HG03175 (cell line): ENCODE measurements around the gene COL20A1.

ENCODE experiments used
- ATAC-seq: cut with Tn5 transposase; IDR thresholded peaks from one replicate; pipeline ENCODE4 v1.9.1; 2021; ENCODE audit warnings: mild to moderate bottlenecking, moderate library complexity; ENCODE audit not compliant: unreplicated experiment

COL20A1 gene

DNA sequence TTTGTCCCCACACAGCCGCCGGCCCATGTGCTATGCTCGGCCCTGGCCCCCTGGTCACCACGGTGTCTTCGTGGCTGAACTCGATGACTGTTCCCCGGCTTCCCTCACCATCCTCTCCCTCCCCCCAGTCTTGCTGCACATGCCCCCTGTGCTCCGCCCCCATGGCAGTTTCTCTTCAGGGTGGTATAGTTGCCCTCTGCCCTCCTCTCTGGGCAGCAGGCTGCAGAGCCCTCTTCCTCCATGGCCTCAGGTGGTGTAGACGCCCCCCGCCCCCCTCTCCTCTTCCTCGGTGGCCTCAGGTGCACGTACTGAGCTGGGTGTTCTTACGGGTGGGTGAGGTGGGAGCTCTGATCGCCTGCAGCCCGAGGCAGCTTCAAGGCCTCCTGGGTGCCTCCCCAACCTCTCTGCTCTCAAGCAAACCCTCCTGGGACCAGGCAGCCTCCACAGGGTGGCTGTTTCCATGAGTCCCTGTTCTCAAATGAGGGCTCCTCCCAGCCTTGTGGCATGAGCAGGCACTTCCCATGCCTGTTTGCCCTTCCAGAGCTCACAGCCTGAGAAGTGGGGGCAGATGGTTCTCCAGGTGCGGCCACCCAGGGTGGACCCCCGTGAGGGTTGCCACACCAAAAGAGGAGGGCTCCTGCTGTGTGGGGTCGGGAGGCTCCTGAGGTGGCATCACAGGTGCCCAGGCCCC, 24.8 kb downstream of the COL20A1 start:
- ATAC-seq = no peak

DNA sequence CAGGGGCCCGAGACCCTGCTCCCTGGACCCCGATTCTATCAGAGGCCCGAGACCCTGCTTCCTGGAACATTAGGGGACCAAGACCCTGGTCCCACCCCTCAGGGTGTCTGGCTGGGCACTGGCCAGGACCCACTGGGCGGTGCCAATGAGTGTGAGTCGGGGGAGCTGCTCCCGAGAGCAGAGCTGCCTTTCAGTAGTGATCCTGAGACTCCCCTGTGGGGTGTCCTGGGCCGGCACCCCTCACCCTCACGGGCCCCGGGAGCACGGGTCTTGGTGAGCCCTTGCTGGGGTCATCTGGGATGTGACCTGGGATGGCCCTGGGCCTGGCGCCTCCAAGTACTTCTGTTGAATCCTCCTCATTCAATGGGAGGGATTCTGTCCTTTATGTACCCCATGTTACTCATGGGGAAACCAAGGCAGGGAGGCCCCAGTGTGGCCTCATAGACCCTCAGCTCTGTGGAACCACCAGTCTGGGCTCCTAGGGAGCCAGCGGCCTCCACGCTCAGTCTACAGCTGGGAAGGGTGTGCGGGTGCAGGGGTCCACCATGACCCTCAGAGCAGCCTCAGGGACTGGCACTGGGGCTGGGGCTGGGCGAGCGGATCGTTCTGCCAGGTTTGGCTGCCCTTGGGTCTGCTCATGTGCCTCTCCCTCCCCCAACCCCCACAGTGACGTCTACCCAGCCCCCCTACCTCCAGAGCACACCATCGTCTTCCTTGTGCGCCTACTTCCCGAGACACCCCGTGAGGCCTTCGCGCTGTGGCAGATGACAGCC, 25.6 kb downstream of the COL20A1 start:
- no peak for ATAC-seq

DNA sequence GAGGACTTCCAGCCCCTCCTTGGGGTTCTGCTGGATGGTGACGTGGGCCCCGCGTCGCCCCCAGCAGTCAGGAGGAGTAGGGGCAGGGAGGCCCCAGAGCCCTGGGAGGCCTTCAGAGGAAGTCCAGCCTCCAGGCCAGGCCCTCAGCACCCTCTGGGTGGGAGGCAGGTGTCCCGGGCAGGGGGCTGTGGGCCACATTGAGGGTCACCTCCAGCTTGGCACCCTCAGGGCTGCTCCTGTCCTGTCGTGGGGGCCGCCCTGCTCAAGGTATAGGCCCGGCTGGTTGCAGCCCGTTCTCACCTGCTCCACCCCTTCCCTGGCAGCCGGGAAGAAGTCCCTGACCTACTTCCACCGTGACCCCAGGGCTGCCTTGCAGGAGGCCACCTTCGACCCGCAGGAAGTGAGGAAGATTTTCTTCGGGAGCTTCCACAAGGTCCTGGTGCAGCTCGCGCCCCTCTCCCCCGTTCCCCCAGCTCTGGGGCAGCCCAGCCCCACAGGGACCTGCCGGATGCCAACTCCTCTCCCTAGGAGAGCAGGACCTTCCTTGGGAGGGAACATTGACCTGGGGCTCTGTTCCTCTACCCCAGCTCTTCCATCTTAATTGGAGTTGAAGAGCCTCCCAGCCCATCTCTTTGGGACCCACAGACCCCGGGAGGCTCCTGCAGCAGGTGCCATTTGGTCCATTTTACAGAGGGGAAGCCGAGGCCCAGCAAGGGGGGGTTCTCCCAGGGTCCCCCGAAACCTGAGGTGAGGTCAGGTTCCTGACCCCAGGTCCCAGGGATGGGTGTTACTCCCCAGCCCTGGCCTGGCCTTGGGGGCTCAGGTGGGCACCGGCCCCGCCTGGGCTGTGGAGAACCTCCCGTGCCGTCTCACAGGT, 26.4 kb downstream of the COL20A1 start:
- no peak for ATAC-seq

DNA sequence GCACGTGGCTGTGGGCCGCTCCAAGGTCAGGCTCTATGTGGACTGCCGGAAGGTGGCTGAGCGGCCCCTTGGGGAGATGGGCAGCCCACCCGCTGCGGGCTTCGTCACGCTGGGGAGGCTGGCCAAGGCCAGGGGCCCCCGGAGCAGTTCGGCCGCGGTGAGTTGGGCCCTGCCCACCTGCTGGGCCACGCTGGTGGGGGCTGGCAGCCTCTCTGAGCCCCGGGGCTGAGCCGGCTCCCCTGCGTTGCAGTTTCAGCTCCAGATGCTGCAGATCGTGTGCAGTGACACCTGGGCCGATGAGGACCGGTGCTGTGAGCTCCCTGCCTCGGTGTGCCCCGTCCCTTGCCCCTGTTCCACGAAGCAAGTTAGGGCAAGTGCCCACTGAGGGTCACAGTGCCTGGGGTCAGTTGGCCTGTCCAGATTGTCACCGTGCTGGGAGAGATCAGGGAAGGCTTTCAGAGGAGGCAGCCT, 27.1 kb downstream of the COL20A1 start:
- ATAC-seq = no peak

DNA sequence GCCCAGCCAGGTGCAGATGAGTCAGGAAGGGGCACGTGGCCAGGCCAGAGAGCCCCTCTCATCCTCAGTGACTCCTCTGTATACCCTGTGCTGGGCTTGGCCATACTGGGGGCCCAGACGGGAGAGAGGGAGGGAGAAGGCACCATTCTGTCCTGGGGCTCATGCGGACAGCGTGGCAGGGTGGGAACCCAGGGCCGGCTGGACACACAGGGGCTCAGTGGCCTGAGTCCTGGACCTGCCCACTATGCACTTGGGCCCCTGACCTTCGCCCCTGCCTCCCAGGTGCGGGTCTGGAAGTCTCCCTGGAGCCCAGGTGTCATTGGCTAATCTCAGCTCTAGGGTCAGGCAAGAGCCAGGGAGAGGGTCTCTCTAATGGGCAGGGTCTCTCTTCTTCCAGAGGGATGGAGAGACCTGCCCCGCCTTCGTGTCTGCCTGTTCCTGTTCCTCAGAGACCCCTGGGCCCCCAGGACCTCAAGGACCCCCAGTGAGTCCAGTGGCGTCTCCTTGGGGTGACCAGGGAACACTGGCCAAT, 27.7 kb downstream of the COL20A1 start:
- ATAC-seq = no peak

DNA sequence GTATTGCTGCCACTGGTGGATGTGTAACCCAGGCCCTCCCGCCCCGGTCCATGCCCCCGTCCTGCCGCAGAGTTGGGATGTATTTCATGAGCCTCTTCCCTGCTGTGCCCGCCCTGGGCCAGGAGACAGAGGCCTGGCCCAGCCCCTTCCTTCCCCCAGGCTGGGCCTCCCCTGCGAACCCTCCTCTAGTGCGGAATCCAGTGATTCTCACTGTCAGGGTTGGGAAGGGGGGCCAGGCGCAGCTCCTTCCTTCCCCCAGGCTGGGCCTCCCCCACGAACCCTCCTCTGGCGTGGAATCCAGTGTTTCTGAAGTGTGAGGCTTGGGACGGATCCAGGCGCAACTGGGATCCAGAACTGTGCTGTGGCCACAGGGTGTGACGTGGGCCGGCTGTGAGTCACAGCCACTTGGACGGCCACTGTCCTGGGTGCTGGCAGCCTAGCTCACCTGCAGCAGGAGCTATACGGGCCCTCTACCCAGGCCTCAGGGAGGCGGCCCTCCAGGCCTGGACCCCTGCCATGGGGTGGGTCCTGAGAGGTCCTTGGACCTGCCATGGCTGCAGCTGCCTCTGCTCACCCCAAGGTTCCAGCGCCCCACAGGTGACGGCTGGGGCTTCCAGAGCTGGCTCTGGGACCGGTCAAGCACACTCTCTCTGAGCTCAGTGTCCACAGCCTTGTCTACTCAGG, 28.3 kb downstream of the COL20A1 start:
- no peak for ATAC-seq

DNA sequence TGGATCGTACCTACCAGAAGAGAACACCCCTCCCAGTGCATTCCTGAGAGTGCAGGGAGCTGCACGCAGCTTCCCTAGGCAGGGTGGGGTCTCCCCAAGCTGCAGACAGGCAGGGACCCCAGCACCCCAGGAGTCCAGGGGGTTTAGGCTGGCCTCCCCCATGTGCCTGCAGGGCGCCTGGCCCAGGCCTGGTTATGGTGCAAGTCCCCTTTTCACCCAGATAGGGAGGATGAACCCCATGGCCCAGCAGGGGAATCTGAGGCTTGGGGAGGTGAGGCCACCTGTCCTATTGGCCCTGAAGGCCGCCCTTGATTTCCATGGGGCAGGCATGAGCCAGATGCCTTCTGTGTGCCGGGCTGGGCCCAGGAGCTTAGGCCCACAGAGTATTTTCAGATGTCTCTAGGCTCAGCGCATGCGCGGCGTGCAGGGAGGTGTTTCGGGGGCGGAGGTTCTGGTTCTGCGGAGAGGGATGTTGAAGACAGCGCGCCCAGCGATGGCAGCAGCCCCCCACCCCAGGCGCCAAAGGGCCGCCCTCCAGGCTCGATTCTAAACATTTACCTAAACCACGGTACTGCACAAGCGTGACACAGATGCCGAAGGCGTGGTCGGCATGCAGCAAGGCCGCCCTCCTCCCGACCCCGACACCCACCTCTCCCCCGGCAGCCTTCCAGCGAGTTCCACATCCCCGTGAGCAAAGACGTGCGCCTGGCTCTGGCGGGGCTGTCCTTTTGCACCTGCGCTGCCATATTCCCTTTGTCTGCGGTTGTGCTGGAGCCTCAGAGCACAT, 29.4 kb downstream of the COL20A1 start:
- no peak for ATAC-seq

DNA sequence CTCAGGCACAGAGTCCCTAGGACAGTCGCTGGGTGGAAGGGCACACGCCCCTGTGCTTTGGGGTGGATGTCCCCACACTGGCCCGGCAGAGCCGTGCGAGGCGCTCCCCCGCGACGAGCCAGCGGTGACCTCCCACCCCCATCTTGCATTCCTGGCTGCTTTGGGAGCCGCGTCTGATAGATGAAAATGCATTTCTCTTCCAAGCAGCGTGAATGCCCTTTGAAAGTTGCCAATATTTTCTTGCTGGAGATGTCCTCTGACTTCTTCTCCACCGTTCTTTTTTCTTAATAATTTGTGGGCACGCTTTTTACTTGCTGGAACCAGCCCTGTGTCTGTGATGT, 29.9 kb downstream of the COL20A1 start:
- ATAC-seq = no peak

DNA sequence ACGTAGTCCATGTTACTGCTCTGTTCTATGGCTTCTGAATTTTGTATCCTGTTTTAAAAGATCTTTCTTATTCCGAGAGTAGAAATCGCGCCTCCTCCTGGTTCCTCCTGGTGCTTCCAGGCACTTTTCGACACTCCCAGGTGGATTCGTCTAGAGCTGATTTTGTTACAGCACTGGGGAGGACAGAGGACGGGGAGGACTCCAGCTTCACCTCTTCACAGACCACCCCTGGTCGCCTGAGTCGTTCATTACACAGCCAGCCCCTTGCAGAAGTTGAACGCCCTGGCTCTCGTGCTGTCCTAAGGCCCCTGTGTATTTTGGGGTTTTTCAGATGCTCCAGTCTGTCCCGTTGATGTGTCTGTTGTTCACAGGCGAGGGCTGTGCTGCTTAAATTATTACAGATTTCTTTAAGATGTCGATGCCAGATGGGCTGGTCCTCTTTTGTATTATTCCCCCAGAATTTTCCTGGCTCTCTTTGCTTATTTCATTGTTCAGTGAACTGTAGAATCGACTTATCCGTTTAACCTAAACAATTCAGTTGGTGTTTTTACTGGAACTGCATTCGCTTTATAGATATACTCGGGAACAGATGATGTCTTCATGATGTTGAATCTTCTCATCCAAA, 30.5 kb downstream of the COL20A1 start:
- no peak for ATAC-seq

DNA sequence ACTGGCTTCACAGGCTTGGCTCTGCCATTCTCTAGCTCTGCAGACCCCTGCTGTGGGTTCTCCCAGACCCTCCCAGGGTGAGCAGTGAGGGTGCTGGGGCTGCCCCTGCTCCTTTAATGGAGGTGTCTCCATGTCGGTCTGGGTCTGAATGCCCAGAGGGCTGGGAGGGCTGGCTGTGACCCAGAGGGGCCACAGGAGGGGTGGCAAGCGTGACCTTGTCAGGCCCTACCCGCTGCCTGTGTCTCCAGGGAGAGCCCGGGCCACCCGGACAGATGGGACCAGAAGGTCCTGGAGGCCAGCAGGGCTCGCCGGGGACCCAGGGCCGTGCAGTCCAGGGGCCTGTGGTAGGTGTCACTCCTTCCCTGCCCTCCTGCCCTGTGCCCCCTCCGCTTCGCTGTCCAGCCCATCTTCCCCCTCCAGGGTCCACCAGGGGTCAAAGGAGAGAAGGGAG, 32.1 kb downstream of the COL20A1 start:
- ATAC-seq = no peak

DNA sequence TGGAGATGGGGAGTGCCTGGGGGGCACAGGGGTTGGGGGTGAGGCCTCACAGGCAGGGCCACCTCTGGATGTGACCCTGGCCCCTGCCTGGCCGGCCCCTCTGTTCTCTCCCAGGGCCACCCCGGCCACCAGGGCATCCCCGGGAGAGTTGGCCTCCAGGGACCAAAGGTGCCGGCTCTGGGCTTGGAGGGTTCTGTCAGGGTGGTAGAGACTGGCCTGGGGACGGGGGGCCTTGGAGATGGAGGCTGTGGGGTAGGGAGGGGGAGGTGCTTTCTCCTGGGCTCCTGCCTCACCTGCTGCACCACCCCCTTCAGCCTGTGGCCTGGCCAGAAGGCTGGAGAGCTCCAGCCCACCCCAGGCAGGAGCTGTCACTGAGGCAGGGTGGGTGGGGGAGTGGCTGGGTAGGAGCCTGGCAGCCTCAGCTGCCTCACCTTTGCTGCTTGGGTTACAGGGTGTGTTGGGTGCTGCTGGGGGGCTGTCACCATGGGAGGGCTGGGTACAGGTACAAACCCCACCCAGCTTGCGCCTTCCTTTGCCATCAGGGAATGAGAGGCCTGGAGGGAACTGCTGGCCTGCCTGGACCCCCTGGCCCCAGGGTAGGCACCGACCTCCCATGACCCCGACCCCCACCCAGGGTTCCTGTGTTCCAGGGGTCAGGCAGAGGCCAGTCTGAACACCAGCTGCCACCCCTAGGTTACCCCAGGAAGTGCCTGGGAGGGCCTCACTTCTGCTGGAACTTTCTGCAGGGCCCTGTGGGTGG, 32.7 kb downstream of the COL20A1 start:
- no peak for ATAC-seq

DNA sequence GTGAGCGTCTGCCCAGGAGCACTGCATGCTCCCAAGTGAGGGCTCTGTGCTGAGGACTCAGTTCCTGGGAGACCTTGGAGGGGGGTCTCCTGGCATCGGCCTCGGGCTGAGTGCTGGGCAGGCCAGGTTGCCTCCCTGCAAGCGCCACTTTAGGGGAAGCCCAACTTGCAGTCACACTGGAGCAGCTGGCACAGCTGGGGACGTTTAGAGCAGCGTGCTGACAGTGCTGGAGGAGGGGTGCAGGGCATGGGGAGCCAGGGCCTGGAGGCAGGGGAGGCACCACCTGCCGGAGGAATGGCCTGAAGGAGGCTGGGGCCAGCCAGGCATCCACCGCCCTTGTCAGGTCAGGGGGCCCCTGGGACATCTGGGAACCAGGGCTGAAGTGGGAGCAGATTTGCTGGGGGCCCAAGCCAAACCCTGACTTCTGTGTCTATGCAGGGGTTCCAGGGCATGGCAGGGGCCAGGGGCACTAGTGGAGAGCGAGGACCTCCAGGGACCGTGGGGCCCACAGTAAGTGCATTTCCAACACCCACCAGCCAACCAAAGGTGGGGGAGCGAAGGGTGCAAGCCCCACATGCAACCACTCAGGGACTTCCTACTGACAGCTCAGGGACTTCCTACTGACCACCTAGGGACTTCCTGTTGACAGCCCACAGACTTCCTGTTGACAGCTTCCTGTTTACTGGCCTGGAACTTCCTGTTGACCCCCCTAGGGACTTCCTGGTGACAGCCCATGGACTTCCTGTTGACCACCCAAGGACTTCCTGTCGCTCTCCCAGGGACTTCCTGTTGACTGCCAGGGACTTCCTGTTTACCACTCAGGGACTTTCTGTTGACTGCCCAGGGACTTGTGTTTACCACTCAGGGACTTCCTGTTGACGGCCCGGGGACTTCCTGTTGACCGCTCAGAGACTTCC, 33.6 kb downstream of the COL20A1 start:
- ATAC-seq = no peak

DNA sequence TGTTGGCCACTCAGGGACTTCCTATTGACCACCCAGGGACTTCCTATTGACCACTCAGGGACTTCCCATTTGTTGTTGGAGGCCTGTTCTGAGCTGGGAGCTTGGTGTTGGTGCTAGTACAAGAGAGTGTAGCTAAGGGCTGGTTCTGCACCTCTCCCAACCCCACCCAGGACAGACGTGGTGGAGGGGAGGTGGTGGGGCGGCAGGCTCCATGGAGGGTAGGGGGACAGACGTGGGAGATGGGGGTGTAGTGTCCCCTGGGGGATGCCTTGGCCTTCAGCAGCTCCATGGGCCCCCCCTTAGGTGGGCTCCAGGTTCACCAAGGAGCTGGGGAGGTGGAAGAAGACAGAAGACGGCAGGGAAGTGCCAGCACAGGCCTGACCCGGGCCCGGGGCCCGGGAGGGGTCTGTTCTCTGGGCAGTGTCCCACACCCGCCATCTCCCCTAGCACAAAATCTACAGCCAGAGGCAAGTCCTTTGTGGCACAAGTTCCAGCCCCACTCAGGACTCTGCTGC, 34.3 kb downstream of the COL20A1 start:
- ATAC-seq = no peak

DNA sequence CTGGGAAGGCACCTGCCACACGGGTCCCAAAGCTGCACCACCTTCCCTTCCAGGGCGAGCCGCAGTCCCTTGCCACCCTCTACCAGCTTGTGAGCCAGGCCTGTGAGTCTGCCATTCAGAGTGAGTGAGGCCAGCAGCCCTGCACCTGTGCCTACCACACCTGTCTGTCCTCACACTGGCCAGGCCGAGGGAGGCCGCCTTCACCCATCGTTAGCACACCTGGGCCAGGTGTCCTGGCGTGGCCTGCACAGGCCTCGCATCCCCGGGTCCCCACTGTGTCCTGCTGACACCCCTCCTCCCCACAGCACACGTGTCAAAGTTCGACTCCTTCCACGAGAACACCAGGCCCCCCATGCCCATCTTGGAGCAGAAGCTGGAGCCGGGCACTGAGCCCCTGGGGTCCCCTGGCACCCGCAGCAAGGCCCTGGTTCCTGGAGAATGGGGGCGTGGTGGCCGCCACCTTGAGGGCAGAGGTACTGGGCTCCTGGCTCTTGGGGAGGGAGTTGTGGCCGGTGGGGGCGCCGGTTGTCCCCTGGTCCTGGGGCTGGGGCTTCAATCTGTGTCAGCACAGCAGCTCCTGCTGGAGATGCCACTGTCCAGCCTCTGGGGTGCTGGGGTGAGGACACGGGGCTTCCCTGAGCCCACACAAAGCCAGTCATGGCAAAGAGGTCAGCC, 35.2 kb downstream of the COL20A1 start:
- ATAC-seq = no peak

DNA sequence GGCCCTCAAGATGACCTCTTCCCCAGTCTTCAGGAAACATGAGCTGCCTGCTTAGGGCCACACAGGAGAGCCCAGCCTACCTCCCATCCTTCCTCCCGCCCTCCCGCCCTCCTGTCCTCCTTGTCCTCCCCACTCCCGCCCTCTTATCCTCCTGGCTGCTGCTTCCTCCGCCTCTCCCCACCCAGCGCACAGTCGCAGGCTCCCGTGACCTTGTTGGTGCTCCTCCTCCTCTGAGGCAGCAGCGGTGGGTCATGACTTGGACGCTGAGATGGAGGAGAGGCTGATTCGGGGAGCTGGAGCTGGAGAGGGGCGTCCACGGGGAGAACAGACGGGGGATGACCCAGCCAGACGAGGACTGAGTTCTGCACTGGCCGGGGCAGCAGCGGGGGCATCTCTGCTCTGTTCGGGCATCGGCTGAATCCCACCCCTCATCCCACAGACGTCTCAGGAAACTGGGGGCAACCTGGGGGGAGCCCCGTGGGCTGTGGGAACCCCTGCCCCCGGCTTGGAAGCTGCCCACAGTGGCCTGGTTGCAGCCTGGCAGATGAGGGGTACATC, 35.8 kb downstream of the COL20A1 start:
- no peak for ATAC-seq

DNA sequence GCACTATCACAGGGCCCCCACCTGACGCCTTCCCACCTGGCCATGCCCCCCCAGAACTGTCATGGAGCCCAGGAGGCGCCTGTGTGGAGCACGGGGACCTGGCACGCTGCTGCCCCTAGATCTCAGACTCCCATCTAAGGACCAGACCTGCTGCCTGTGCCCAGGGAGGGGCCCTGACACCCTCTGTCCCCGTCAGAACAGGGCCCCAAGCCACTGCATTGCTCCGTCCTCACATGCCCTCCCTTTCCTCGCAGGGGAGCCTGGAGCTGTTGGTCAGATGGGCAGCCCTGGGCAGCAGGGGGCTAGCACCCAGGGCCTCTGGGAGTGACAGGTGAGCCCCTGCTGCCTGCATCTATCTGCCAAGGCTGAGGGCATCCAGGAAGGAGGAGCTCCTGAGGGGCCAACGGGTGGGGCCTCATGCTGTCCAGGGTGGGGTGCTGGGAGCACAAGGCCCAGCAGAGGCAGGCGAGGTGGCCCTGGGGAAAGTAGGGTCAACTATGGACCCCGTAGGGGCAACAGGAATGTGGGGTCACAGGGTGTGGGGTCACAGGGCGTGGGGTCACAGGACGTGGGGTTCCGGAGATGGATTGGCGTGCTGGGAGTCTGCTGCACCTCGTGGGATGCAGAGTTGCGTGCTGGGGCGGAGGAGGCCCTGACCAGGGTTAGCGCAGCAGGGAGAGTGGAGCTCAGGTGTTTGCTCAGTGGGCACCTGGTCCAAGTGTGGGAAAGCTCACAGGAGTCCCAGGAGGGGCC, 36.5 kb downstream of the COL20A1 start:
- ATAC-seq = no peak
